ENCODE data around the gene WSB1.
"Not testable (repeated sequence)": the region's sequence is repeated elsewhere in the genome, so short reads cannot be mapped to it uniquely, and the experiment has no call there.

Gene WSB1, protein sequence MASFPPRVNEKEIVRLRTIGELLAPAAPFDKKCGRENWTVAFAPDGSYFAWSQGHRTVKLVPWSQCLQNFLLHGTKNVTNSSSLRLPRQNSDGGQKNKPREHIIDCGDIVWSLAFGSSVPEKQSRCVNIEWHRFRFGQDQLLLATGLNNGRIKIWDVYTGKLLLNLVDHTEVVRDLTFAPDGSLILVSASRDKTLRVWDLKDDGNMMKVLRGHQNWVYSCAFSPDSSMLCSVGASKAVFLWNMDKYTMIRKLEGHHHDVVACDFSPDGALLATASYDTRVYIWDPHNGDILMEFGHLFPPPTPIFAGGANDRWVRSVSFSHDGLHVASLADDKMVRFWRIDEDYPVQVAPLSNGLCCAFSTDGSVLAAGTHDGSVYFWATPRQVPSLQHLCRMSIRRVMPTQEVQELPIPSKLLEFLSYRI

DNA sequence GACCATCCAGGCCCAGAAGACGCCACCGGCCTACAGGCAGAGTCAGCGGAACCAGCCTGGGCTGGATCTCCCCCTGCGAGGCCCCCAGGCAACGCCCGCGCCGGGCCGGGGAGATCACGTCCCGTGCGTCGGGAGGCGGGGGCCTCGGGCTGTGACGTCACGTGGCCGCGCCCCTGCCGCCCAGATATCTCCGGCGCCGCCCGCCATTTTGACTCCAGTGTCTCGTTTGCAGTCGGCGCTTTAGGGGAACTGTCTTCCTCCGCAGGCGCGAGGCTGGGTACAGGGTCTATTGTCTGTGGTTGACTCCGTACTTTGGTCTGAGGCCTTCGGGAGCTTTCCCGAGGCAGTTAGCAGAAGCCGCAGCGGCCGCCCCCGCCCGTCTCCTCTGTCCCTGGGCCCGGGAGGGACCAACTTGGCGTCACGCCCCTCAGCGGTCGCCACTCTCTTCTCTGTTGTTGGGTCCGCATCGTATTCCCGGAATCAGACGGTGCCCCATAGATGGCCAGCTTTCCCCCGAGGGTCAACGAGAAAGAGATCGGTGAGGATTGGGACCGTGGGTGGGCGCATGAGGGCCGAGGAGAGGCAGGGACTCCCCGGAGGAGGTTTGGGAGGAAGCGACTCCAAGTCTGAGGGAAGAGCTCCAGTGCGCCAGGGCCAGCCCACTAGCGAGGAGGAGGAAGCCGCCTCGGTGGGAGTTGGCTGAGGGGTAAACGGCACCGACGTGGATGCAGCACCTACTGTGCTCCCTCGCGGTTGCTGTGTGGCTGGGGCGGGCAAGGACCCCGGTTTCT is at the start of gene WSB1:
WSB1 (plus strand) TSS at position 217 of the 791 bp plus-strand sequence; CDS start at position 499, 282 bp downstream.
- peak; percentile 95 for DNase-seq

DNA sequence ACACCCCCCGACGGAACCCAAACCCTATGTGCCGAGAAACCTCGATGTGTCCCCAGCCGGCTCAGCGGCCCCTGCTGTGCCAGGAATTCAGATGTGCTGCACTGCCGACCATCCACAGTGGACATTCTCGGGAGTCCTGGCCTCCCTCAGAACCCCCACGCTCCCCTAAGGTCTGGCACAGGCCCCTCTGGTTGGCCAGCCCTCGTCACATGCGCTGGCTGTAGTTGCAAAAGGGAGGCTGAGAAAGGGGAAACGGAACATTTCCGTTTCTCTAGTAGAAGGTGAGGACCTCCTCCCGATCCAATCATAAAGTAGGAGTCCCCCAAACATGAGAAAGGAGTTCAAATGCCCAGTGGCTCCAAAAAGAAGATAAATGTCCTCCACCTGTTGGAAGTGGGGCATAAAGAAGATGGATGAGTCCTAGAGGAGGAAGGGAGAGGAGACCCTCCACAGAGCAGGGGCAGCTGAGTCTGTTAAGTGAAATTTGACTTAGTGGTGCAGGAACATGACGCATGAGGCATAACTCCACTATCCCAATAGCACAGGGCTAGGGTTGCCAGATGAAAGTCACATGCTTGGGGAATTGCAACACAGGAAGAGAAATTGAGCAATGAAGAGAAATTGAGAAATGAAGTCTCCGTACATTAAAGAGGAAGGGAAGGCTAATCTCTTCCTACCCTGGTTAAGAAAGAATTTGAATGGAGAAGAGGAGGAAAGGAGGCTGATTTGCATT is 49.3 kb upstream of the WSB1 start:
- DNase-seq: no peak

DNA sequence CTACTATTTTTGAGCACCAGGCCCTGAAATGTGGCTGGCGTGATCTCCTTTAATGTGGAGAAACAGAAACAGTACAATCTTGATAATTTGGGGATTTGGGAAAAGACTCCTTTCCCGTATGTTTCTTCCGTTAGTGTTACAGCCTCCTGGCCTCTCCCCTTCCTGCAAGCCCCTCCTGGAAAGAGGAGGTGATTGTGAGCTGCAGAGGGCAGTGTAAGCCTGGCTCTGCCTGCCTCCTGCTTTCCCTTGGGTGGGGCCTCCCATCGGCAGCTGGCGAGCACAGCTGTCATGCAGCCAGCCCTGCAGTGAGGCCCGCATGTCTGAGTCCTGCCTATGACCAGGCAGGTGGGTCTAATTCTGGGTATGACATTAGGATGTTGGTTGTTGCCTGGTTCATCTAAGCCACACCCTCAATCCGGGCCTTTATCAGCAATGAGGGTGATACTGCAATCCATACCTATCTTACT is 48.7 kb upstream of the WSB1 start:
- DNase-seq: peak; percentile 61

DNA sequence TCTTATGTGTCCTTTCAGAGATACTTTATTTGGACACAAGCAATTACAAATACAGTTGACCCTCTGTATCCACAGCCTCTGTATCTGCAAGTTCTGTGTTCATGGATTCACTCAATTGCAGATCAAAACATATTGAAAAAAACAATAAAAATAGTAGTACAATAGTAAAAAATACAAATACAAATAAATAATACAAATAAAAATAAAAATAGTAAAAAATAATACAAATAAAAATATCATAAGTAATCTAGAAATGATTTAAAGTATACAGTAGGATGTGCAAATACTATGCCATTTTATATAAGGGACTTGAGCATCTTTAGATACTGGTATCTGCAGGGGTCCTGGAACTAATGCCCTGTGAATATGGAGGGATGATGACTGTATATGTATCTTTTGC is 47.4 kb upstream of the WSB1 start:
- DNase-seq: no peak

DNA sequence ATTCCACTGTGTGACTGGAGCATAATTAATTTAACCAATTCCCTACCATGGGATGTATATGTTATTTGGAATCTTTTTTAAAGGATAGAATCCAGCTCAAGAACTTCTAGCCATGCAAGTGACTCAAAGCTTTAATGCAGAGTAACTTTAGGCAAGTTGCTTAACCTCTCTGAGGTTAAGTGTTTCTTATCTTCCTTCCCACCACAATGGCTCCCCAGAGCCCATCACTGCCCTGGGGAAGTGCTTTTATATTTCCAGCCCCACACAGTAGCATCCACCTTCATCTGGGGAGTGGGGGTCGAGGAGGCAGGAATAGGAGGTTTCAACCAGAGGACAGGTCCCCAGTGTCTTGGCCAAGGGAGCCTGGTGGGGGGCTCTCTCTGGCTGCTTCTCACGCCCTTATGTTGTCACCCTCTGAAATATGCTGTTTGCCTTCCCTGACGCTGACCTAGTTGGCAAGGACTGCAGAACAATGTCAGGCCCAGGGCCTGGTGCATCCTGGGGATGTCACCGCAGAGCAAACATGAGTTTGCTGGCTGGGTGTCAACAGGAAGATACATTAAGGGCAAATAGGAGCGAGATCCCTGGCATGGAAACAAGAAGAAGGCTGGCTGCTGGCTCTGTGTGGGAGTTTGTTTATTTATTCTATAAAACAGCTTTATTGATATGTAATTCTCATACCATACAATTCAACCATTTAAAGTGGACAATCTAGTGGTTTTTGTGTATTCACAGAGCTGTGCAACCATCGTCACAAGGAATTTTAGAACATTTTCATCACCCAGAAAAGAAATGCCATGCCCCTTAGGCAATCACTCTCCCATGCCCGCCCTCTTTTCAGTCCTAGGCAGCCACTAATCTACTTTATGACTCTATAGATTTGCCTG is 46.6 kb upstream of the WSB1 start:
- no peak for DNase-seq

DNA sequence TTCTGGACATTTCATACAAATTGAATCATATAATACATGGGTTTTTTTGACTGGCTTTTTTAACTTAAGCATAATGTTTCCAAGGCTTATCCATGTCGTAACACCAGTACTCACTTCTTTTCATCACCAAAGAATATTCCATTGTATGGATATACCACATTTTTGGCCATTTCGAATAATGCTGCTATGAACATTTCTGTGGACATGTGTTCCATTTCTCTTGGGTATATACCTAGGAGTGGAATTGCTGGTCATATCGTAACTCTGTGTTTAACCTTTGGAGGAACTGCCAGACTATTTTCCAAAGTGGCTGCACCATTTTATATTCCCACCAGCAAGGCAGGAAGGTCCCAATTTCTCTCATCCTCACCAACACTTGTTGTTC is 46.0 kb upstream of the WSB1 start:
- no peak for DNase-seq

DNA sequence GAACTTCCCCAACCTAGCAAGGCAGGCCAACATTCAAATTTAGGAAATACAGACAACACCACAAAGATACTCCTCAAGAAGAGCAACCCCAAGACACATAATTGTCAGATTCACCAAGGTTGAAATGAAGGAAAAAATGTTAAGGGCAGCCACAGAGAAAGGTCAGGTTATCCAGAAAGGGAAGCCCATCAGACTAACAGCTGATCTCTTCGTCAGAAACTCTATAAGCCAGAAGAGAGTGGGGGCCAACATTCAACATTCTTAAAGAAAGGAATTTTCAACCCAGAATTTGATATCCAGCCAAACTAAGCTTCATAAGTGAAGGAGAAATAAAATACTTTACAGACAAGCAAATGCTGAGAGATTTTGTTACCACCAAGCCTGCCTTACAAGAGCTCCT is 43.1 kb upstream of the WSB1 start:
- DNase-seq: not testable (repeated sequence)

DNA sequence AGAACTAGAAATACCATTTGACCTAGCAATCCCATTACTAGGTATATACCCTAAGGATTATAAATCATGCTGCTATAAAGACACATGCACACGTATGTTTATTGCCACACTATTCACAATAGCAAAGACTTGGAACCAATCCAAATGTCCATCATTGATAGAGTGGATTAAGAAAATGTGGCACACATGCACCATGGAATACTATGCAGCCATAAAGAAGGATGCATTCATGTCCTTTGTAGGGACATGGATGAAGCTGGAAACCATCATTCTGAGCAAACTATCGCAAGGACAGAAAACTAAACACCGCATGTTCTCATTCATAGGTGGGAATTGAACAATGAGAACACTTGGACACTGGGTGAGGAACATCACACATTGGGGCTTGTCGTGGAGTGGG is 39.1 kb upstream of the WSB1 start:
- not testable (repeated sequence) for DNase-seq

DNA sequence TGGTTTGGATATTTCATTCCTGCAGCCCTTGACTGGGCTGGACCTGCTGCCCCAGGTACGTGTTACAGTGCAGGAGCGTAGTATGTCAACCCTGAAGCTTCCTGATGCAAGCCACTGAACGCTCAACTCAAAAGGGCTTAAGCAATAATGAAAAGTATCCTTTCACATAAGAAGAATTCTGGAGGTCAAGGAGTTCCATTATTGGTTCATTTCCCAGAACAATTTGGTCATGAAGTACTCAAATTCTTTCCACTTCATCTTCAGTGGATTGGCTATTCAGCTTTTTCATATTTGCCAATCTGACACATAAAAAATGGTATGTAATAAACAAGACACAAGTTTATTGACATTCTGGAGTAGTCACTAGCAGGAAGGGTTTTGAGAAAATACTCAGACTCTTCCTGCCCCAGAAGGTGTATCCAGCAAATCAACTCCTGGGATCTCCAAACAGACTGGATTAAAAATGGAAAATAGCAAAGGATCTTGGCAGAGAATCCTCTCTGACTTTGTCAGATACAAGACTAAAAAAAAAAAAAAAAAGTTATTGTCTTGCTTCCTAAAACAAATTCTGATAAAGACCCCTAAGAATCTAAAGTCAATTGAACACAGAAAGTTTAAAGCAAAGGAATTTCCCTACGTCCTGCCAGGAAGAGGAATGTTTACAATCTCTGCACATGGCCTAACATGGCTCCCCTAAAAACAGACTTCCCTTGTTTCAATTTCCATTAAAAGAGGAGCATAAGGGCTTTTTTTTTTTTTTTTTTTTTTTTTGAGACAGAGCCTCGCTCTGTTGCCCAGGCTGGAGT is 37.5 kb upstream of the WSB1 start:
- no peak for DNase-seq

DNA sequence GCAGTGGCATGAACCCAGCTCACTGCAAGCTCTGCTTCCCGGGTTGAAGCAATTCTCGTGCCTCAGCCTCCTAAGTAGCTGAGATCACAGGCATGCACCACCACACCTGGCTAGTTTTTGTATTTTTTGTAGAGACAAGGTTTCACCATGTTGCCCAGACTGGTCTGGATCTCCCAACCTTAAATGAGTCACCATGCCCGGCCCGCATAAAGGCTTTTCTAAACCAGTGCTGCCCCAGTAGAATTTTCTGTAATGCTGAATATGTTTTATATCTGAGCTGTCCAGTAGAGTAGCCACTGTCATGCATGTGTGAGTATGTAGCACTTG is 36.9 kb upstream of the WSB1 start:
- no peak for DNase-seq

DNA sequence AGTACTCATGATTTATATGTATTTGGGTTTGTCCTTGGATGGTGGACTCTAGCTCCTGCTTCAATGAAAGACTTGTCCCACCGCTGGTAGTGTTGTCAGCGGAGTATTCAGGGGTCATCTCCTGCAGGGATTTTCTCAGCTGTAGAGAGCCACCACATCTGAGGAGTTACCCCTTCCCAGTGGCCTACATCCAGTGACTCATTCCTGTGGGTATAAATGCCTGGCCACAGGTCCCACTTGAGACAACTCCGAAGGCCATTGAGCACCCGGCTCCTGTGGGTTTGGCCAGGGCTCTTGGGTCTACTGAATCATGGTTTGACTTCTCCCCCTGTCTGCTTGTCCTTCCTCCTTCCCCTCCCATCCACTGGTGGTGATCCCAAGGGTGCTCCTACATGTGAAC is 34.6 kb upstream of the WSB1 start:
- no peak for DNase-seq

DNA sequence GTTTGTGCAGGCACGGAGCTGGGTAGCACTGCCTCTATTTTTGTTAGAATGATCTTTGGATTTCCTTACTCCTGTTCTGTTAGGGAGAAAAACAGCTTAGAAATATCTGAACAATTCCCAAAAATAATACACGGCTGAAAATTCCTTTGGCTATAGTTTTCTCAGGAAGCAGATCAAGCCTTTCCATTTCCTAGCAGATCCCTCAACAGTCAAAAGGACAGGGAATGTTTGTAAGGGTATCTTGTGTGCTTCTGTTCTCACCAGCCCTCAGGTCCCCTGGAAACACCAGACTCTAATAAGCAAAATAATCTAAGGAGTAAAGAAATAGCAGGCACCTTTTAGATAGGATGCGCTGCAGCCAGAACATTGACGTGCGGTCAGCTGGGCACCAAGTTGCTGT is 30.5 kb upstream of the WSB1 start:
- no peak for DNase-seq

DNA sequence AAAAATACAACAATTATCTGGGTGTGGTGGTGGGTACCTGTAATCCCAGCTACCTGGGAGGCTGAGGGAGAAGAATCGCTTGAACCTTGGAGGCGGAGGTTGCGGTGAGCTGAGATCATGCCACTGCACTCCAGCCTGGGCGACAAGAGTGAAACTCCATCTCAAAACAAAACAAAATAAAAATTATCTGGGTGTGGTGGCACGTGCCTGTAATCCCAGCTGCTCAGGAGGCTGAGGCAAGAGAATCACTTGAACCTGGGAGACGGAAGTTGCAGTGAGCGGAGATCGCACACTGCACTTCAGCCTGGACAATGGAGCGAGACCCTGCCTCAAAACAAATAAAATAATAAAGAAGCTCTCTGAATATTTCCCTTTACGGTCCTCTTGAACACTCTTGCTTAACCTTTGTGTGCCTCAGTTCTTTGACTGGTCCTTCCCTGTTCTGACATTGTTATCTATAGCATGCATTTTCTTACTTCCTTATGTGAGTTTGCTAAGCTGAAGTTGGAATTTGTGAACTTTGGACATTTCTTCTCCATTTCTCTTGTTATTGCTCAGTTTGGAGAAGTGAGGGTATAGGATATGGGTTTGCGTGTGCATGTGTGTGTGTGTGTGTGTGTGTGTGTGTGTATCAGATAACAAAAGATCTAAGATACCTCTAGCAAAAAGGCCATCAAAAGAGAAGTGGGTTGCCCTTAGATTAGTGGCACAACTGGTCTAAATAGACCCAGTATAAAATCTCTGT is 29.7 kb upstream of the WSB1 start:
- DNase-seq: no peak

DNA sequence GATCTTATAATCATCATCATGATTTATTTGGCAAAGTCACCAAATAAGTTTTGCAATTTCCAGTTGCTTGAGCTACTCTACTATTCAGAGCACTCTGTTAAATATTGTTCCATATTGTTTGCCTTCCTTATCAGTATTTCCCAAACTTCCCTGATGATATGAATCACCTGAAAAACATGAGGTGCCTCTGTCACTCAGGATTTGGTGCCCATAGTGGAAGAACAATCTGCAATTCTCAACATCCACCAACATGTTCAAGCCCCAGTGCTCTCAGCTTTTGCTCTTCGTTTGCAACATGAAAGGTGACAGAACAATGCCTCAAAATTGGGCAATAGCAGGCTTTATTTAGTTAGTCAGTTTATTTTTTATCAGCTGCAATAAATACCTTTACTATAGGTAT is 28.6 kb upstream of the WSB1 start:
- no peak for DNase-seq

DNA sequence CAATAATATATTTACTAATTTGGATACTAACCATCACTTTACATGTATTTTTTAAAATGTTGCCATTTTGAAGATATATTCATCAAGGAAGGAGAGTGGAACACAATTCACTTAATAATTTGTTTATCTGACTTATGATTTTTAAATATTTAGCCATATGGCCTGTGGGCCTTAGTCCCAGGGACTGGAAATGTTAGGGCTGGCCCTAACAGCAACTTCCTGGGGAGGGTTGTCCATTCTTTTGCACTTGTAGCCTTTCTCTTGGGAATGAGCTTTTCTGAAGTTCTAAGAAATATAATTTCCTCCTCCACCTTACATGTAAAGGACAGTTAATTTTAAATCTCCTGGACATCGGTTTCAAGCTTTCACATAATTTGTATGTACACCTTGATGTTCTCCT is 27.7 kb upstream of the WSB1 start:
- DNase-seq: no peak

DNA sequence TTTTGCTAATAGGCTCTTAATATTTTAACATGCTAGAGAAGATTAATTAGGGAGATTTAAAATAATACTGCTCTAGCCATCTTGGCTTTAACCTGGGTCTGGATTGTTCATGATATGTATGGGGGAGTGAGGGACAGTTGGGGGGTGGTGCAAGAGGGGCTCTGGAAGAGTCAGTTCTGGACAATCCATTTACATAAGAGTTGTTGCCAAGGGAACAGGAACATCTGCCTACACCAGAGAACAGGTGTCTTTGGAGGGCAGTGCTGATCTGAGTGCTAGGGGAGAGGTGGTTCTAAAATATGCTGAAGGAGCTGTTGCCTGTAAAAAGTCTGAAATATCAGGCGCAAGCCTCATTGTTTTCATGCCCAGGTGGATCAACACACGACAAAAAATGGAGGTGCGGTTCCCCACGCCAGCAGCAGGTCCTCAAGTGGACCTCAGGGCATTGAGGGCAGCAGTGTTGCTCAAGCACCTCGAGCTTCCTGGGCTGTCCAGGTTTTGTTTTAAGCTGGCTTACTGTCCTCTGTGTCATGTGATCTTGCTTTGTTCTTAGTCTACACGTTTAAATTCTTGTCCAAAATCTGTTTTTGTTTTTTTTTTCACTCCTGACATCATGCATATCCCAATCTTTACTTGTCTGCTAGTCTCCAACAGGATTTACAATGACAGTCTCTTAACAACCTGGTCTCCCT is 25.4 kb upstream of the WSB1 start:
- DNase-seq: no peak

DNA sequence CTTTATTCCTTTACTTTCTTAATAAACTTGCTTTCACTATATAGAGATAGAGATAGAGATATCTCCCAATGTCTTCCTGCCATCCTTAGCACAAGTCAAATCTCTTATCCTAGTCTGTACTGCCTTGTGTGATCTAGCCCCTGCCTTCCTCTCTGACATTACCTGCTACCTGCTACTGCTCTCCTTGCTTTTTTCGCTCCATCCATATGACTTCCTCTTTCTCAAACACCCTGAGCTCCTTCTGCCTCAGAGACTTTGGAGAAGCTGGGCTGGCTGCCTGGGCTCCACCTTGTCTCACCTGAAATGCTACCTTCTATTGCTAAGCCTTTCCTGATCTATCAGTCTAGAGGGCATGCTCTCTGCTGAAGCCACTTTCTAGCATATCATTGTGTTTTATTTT is 24.7 kb upstream of the WSB1 start:
- no peak for DNase-seq

DNA sequence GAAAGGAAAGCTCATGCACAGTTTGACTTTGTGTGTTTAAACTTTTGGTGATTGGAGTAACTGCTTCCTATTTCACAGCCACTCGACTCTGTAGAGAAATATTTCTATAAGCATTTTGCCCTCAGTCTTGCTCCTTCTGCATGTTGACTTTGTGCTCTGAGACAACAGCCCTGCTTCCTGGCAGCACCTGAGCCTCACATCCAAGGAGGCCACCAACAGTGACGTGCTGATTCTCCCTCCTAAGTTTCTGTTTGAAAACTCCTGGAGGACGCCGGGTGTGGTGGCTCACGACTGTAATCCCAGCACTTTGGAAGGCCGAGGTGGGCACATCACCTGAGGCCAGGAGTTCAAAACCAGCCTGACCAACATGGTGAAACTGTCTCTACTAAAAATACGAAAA is 23.9 kb upstream of the WSB1 start:
- DNase-seq: no peak

DNA sequence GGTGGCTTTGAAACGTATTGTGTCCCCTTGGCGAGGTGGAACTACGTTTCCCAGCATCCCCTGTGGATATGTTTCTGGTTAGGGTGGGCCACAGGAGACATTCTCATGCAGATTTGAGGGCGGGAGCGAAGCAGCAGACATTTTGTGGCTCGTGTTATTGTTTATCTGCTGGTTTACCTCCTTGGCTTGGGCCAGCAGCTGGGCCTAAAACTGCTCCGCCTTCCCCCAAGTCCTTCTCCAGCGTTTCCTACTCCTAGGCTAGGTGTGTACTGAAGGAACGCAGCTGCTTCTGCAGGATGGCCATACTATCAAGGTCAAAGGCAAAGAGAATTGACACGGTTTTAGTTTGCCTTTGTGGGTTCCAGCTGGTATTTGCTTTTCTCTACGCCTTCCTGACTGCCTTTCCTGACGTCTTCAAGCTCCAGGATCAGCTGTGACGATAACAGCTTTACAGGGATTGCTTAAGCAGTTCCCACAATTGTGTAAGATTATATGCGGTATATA is 17.2 kb upstream of the WSB1 start:
- DNase-seq: no peak

DNA sequence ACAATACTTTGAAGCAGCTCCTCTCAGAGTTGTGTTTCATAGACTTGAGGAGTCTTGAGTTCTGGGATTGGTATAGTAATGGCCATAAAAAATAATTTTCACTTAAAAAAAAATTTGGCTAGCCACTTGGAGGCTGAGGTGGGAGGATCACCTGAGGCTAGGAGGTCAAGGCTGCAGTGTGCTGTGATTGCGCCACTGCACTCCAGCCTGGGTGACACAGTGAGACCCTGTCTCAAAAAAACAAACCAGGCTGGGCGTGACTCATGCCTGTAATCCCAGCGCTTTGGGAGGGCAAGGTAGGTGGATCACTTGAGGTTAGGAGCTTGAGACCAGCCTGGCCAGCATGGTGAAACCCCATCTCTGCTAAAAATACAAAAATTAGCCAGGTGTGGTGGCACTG is 14.8 kb upstream of the WSB1 start:
- not testable (repeated sequence) for DNase-seq
